HFF-Myc (cell line): Measurements from ENCODE around the gene ZSCAN12.
A peak's percentile ranks its signal among the peaks of the same experiment; 100 is the strongest.

ENCODE experiments used
- DNase-seq: peaks from one replicate; pipeline ENCODE4 v3.0.0-alpha.2; 2011; ENCODE audit warnings: low read depth; ENCODE audit errors: extremely low read depth
- H3K4me3 ChIP-seq: replicated peaks from 2 replicates; pipeline ENCODE4 v1.5.1; 2011; ENCODE audit warnings: low read depth, mild to moderate bottlenecking, control low read depth, low read length
- TF ChIP-seq, protein P1 (sequence below): IDR thresholded peaks from 2 replicates; pipeline ENCODE4 v1.5.1; 2012; ENCODE audit warnings: mild to moderate bottlenecking, low read depth, low read length, control low read depth; ENCODE audit errors: missing control alignments

ZSCAN12 gene

DNA sequence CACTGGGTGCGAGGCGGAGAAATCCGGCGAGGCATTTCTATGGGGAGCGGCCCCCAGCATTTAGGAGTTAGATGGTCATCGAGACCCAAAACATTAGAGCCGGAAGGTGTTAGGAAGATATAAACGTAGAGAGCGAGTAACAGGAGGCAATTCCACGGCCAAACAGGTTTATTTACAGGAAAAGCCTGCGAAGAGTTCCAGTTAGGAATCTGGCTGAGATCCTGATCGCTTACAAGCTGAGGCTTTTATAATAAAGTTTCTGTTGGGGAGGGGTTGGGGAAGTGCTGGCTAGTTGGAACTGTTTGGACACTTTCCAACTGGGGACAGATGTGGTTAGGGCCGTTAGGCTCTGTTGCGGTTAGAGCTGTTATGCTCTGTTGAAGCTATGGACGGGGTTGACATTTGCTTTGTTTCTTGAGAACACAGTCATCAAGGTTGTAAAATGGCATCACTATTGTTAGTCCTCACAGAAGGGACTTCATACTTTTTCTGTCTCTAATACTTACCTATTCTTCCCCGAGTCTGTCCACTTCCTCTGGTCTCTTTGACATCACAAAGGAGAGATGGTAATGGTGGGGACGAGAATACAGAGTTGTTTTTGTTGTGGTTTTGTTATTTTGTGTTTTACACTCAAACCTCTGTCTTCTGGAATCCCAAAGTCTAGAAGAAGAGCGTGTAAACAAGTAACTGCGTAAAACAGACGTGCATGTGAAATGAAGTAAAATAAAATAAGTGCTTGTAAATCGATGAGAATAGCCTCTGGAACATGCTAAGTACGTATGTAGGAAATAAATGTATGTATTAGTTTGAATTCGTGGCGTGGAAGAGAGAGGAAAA, 63.0 kb downstream of the ZSCAN12 start:
- peak overlapping the region; percentile 52 for H3K4me3 ChIP-seq
- DNase-seq = peak; percentile 60
- TF ChIP-seq, protein P1, sequence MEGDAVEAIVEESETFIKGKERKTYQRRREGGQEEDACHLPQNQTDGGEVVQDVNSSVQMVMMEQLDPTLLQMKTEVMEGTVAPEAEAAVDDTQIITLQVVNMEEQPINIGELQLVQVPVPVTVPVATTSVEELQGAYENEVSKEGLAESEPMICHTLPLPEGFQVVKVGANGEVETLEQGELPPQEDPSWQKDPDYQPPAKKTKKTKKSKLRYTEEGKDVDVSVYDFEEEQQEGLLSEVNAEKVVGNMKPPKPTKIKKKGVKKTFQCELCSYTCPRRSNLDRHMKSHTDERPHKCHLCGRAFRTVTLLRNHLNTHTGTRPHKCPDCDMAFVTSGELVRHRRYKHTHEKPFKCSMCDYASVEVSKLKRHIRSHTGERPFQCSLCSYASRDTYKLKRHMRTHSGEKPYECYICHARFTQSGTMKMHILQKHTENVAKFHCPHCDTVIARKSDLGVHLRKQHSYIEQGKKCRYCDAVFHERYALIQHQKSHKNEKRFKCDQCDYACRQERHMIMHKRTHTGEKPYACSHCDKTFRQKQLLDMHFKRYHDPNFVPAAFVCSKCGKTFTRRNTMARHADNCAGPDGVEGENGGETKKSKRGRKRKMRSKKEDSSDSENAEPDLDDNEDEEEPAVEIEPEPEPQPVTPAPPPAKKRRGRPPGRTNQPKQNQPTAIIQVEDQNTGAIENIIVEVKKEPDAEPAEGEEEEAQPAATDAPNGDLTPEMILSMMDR = no peak

DNA sequence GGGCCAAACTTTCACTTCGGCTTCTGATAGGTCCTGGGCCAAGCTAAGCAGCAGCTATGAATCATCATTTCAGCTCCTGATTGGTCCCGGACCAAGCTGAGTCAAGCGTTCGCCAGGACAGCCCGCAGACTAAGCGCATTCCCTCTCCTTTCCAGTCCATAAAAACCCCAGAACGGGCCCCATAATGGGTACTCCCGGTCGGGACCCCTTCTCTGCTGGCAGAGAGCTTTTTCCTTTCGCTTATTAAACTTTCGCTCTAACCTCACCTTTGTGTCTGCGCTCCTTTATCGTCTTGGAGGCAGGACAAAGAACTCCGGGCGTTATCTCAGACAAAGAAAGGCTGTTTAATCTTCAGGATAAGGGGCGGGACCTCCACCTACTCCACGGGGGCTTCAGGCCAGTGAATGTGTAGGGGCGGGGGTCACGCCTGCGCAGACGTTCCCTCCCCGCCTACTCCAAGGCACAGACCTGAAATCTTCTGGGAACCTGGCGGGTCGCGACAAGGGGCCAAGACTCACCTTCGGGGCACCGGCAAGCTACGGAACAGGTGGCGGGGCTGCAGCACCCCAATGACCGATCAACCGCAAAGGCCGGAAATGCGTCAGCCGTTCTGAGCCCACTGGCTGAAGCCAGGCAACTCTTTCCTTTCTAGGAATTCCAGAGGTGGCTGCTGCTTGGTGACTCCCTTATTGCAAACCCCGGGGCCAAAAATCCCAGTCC, 63.8 kb downstream of the ZSCAN12 start, which contains the start of gene ZSCAN31:
Gene ZSCAN31 (minus strand): TSS at position 585 of the 720 bp plus-strand sequence. CDS start 6,465 bp downstream, outside the sequence.
- peak; percentile 98 for DNase-seq
- TF ChIP-seq, protein P1 = no peak
- peak within 1 kb of the TSS; percentile 52 for H3K4me3 ChIP-seq

DNA sequence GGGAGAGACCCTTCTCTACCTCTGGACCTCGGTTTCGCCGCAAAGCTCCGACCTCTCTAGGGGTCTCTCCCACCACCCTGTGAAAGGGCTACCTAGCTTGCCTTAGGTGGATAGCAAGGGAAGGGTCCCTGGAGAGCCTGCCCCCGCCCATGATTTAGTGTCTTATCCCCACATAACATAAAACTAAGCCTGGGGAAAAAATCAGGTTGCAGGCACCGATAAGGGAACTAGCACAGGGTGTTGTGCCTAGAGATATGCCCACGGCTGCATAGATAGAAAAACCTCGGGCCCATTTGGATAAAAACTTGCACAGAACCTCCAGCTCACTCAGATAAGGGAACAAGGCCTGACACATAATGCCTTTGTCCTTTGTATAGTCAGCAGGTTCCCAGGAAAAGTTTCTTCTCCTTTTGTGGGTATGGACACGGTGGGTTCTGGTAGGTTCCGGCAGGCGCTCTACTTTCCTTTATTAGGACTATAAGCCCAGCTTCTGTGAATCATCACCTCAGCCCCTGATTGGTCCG, 64.4 kb downstream of the ZSCAN12 start:
- DNase-seq = no peak
- peak overlapping the region; percentile 52 for H3K4me3 ChIP-seq
- TF ChIP-seq, protein P1 = no peak

DNA sequence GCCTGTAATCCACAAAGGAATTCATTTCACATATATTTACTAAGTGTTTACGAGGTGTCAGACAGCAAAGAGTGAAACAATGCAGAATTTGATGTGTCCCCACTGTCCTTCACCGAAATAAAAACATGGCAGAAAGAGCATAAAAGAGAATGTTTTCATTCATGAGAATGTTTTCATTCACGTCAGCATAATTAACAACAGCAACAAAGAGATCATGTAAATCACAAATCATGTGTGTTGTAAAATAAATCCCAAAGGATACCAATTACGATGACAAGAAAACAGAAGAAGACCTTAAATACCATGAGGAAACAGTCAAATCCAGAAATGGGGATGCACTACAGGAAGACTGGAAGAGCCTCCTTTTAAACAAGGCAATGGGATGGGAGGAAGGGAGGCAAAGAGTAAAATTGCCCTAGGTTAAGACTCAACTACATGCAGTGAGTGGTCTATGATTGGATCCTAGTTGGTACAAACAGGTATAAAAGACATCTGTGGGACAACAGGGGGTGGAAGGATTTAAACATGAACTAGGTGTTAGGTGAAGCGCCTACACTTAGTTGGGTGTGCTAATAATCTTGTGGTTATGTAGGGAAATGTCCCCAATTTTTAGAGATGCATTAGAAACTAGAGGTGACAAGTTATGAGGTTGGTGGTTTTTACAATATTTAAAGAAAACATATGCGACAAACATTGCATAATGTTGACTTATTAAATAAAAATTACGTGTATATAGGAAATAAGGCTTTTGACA, 65.1 kb downstream of the ZSCAN12 start:
- TF ChIP-seq, protein P1 = no peak
- no peak overlapping the region for H3K4me3 ChIP-seq
- DNase-seq = no peak

DNA sequence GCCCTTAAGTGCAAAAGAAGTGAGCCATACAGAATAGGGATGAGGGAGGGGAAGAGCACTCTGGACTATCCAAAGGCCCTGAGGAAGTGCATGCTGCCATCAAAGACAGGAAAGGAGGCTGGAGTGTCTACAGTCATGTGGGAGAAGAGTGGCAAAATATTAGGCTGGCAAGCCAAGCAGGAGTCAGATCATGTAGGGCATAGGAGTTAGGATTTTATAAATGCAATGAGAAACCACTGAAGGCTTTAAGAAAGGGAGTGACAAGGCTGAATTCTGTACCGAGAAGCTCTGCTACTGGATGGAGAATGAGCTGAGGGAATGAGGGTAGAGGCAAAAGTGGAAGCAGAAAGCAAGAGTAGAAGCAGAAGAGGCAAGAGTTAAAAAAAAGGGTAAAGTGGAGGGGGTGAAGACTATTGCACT, 65.9 kb downstream of the ZSCAN12 start:
- no peak overlapping the region for H3K4me3 ChIP-seq
- TF ChIP-seq, protein P1 = no peak
- DNase-seq = no peak

DNA sequence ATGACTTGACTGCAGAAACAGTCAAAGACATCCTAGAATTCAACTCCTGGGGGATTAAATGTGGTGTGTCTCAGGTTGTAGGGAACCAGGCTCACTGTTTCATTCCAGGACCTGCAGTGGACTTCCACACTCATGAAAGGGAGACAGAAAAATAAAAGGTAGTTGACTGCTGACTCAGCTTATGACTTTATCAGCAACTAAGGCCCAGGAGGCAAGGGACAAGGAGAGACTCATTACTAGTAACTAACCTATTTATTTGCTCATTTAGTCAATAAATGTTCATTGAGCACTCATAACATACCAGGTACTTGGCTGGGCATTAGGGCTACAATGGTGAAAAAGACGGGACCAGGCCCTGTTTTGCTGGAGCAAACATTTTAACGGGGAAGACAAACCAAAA, 66.5 kb downstream of the ZSCAN12 start:
- TF ChIP-seq, protein P1 = no peak

More for the DNA sequence above, 66.5 kb downstream of the ZSCAN12 start:
- no peak overlapping the region for H3K4me3 ChIP-seq
- no peak for DNase-seq
